ENCODE measurements around the gene CLEC16A.

The CLEC16A gene

DNA sequence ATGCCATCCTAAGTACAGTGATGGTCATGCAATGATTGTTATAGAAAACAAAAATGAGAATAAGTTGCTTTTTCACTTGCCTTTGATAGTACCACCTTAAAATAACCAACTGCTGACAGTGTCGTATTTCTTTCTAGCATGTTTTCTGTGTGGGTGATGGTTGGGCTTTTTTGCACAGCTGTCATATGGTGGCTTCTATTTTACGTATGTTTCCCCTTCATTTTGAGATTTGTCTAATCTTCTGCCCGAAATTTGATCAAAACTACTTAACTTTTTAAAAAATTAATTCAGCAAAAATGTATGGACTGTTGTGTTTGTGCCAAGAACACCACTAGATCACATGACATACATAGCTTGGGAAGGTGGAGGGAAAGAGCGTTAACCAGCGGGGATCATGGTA is 90.7 kb downstream of the CLEC16A start:
- TF ChIP-seq EGR1 (IDR thresholded peaks at IDR 0.05) (no peak), NFIC (IDR thresholded peaks at IDR 0.05) (no peak), YY1 (IDR thresholded peaks at IDR 0.05; ENCODE audit: low read depth) (no peak), TEAD4 (IDR thresholded peaks at IDR 0.05) (no peak), ZBTB7A (IDR thresholded peaks at IDR 0.05; ENCODE audit: low read depth) (no peak), EP300 (IDR thresholded peaks at IDR 0.05; ENCODE audit: borderline replicate concordance) (no peak)
- TF ChIP-seq, protein P1, sequence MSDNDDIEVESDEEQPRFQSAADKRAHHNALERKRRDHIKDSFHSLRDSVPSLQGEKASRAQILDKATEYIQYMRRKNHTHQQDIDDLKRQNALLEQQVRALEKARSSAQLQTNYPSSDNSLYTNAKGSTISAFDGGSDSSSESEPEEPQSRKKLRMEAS (IDR thresholded peaks at IDR 0.05): no peak

DNA sequence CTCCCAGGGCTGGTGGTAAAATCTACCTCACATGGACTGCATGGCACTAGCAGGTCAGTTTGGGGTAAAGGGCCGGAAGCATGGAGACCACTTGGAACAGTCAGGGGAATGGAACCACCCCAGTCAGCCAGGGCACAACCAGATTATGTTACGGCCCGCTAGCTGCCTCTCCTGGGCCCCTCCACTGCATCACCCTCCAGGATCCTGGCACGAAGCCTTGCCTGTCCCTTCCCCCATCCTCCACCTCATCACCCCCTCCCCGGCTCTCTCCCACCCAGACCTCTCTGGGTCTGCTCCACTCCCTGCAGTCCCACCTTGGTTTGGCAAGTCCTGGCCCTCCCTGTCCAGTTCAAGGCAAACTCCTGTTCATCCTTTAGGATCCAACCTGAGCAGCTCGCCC is 91.7 kb downstream of the CLEC16A start:
- TF ChIP-seq TEAD4 (IDR thresholded peaks at IDR 0.05) (no peak), CEBPB (IDR thresholded peaks at IDR 0.05) (no peak)
- TF ChIP-seq, protein P2, sequence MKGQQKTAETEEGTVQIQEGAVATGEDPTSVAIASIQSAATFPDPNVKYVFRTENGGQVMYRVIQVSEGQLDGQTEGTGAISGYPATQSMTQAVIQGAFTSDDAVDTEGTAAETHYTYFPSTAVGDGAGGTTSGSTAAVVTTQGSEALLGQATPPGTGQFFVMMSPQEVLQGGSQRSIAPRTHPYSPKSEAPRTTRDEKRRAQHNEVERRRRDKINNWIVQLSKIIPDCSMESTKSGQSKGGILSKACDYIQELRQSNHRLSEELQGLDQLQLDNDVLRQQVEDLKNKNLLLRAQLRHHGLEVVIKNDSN (IDR thresholded peaks at IDR 0.05): no peak

DNA sequence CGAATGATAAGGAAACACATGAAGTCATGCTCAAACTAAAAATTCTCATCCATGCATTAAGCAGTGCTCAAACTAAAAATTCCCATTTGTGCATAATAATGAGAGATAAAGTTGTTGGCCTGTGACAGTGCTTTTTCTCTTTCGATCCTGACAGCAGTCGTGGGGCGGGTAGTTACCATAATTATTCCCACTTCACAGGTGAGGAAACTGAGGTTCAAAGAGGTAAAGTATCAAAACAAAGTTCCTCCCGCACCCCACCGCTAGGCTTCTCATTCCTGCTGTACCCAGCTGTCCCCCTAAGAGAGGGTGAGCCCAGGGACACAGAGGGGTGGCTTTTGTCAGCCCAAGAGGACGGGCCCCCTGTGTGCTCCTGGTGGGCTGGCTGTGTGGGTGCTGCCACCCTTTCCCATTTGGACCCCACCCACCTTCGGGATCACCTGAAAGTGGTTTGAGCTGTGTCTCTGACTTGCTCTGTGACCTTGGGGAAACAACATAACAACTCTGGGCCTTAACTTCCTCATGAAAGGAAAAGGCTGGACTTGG is 92.6 kb downstream of the CLEC16A start:
- TF ChIP-seq TCF12 (IDR thresholded peaks at IDR 0.05; ENCODE audit: low read depth) (no peak), NFIC (IDR thresholded peaks at IDR 0.05) (no peak), FOXM1 (IDR thresholded peaks at IDR 0.05; ENCODE audit: borderline replicate concordance, low read depth) (no peak), EGR1 (IDR thresholded peaks at IDR 0.05) (no peak), ZBTB7A (IDR thresholded peaks at IDR 0.05; ENCODE audit: low read depth) (no peak), EP300 (IDR thresholded peaks at IDR 0.05; ENCODE audit: borderline replicate concordance) (no peak), TAF1 (IDR thresholded peaks at IDR 0.05; ENCODE audit: low read depth) (no peak), CREB1 (IDR thresholded peaks at IDR 0.05; ENCODE audit: low read depth) (no peak), TEAD4 (IDR thresholded peaks at IDR 0.05) (no peak), CEBPB (IDR thresholded peaks at IDR 0.05) (no peak)
- TF ChIP-seq, protein P2 (IDR thresholded peaks at IDR 0.05): no peak
- TF ChIP-seq, protein P1 (IDR thresholded peaks at IDR 0.05): no peak

DNA sequence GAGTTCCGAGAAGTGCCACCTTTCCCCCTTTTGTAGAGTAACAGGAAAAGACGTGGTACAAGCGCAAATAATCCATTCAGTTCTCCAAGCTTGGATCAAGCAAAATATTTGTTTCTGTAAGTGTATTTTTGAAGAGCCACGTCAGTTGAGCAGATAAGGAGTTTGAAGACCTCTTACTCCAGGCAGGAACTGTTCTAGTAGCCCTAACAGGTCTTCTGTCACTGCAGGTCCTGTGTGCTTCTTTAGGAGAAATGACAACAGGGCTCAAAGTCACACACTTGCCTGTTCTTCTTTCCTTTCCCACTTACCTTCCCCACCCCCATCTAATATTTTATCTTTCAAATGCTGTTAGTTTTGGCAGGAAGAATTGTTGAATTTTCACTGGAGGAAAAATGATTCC is 93.9 kb downstream of the CLEC16A start:
- TF ChIP-seq, protein P1 (IDR thresholded peaks at IDR 0.05): no peak
- TF ChIP-seq EP300 (IDR thresholded peaks at IDR 0.05; ENCODE audit: borderline replicate concordance) (no peak), EGR1 (IDR thresholded peaks at IDR 0.05) (no peak), YY1 (IDR thresholded peaks at IDR 0.05; ENCODE audit: low read depth) (no peak), FOXM1 (IDR thresholded peaks at IDR 0.05; ENCODE audit: borderline replicate concordance, low read depth) (no peak), RAD21 (IDR thresholded peaks at IDR 0.05; ENCODE audit: low read depth) (no peak), CEBPB (IDR thresholded peaks at IDR 0.05) (no peak), NFIC (IDR thresholded peaks at IDR 0.05) (no peak), TAF1 (IDR thresholded peaks at IDR 0.05; ENCODE audit: low read depth) (no peak), TEAD4 (IDR thresholded peaks at IDR 0.05) (no peak), ZBTB7A (IDR thresholded peaks at IDR 0.05; ENCODE audit: low read depth) (no peak), TCF12 (IDR thresholded peaks at IDR 0.05; ENCODE audit: low read depth) (no peak)
- TF ChIP-seq, protein P2 (IDR thresholded peaks at IDR 0.05): no peak
- TF ChIP-seq, protein P3, sequence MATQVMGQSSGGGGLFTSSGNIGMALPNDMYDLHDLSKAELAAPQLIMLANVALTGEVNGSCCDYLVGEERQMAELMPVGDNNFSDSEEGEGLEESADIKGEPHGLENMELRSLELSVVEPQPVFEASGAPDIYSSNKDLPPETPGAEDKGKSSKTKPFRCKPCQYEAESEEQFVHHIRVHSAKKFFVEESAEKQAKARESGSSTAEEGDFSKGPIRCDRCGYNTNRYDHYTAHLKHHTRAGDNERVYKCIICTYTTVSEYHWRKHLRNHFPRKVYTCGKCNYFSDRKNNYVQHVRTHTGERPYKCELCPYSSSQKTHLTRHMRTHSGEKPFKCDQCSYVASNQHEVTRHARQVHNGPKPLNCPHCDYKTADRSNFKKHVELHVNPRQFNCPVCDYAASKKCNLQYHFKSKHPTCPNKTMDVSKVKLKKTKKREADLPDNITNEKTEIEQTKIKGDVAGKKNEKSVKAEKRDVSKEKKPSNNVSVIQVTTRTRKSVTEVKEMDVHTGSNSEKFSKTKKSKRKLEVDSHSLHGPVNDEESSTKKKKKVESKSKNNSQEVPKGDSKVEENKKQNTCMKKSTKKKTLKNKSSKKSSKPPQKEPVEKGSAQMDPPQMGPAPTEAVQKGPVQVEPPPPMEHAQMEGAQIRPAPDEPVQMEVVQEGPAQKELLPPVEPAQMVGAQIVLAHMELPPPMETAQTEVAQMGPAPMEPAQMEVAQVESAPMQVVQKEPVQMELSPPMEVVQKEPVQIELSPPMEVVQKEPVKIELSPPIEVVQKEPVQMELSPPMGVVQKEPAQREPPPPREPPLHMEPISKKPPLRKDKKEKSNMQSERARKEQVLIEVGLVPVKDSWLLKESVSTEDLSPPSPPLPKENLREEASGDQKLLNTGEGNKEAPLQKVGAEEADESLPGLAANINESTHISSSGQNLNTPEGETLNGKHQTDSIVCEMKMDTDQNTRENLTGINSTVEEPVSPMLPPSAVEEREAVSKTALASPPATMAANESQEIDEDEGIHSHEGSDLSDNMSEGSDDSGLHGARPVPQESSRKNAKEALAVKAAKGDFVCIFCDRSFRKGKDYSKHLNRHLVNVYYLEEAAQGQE (IDR thresholded peaks at IDR 0.05; ENCODE audit: low read depth): no peak

DNA sequence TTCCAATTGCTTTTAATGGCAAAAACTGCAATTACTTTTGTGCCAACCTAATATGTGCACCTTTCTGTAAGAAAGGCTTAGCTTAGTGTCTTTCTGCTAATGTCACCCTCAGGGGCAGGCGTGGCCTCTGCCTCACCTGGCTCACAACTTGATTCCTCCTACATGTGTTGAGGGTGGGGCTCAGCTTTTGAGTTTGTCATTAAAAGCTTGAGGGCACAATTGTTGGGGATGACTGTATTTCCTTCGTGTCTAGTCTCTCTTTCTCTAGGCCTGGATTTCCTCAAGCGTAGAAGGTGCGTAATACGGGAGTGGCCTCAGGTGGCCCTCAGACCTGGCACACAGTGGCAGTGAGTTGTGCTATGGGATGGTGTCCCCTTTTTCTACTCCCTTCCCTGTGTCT is 94.4 kb downstream of the CLEC16A start:
- TF ChIP-seq NFIC (IDR thresholded peaks at IDR 0.05) (no peak), FOXM1 (IDR thresholded peaks at IDR 0.05; ENCODE audit: borderline replicate concordance, low read depth) (no peak), TCF12 (IDR thresholded peaks at IDR 0.05; ENCODE audit: low read depth) (no peak), TAF1 (IDR thresholded peaks at IDR 0.05; ENCODE audit: low read depth) (no peak)
- TF ChIP-seq, protein P2 (IDR thresholded peaks at IDR 0.05): no peak

DNA sequence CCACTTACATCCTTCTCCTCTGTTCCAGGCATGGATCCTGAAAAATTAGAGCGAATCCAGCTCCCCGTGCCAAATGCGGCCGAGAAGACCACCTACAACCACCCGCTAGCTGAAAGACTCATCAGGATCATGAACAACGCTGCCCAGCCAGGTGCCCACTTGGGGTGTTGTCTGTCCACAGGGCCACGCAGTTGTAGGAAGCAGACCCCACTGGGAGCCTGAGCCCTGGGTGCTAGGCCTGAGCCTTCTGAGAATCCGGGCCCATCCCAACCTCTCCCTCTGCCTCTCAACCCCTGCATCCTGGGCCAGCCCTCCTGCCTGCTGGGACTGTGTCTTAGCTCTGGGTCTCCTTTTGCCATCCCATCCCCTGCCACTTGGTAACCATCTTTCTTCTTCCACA is 95.4 kb downstream of the CLEC16A start:
- TF ChIP-seq RAD21 (IDR thresholded peaks at IDR 0.05; ENCODE audit: low read depth) (no peak), TEAD4 (IDR thresholded peaks at IDR 0.05) (no peak), TAF1 (IDR thresholded peaks at IDR 0.05; ENCODE audit: low read depth) (no peak), YY1 (IDR thresholded peaks at IDR 0.05; ENCODE audit: low read depth) (no peak), CEBPB (IDR thresholded peaks at IDR 0.05) (no peak), TCF12 (IDR thresholded peaks at IDR 0.05; ENCODE audit: low read depth) (no peak), ZBTB7A (IDR thresholded peaks at IDR 0.05; ENCODE audit: low read depth) (no peak), EP300 (IDR thresholded peaks at IDR 0.05; ENCODE audit: borderline replicate concordance) (no peak), EGR1 (IDR thresholded peaks at IDR 0.05) (no peak), FOXM1 (IDR thresholded peaks at IDR 0.05; ENCODE audit: borderline replicate concordance, low read depth) (no peak), CREB1 (IDR thresholded peaks at IDR 0.05; ENCODE audit: low read depth) (no peak), NFIC (IDR thresholded peaks at IDR 0.05) (no peak)
- TF ChIP-seq, protein P2 (IDR thresholded peaks at IDR 0.05): no peak
- TF ChIP-seq, protein P1 (IDR thresholded peaks at IDR 0.05): no peak
- TF ChIP-seq, protein P3 (IDR thresholded peaks at IDR 0.05; ENCODE audit: low read depth): no peak
